Limb (tissue), 2 donors: ENCODE data around the gene TNFSF9.
"Not testable (repeated sequence)": the region's sequence is repeated elsewhere in the genome, so short reads cannot be mapped to it uniquely, and the experiment has no call there.

ENCODE experiments used
- DNase-seq, 2 donors: peaks; one replicate each; pipeline ENCODE4 v3.0.0-alpha.2; 2016; ENCODE audit errors: extremely low spot score in 2 of 2

Gene TNFSF9

GRCh38 chr19:6508028-6508771 is 22.6 kb upstream of the TNFSF9 start:
- DNase-seq: not testable (repeated sequence)

- no peak for DNase-seq
Measured at GRCh38 chr19:6509118-6509971, 21.5 kb upstream of the TNFSF9 start.

GRCh38 chr19:6510618-6511017 is 20.2 kb upstream of the TNFSF9 start:
- no peak for DNase-seq

- no peak for DNase-seq
Measured at GRCh38 chr19:6514089-6514488, 16.7 kb upstream of the TNFSF9 start.

GRCh38 chr19:6514926-6515544 is 15.8 kb upstream of the TNFSF9 start:
- DNase-seq: no peak

- DNase-seq: peak; percentile 82 to 86
Measured at GRCh38 chr19:6516018-6516658, 14.7 kb upstream of the TNFSF9 start.

GRCh38 chr19:6516659-6517291 is 14.1 kb upstream of the TNFSF9 start:
- DNase-seq: peak; percentile 72 to 90

GRCh38 chr19:6518145-6518911 is 12.5 kb upstream of the TNFSF9 start:
- DNase-seq: no peak

- DNase-seq: no peak
Measured at GRCh38 chr19:6519289-6519688, 11.5 kb upstream of the TNFSF9 start.

- no peak for DNase-seq
Measured at GRCh38 chr19:6521718-6522646, 8.8 kb upstream of the TNFSF9 start.

- no peak for DNase-seq
Measured at GRCh38 chr19:6522712-6523111, 8.1 kb upstream of the TNFSF9 start.

GRCh38 chr19:6524311-6524710 is 6.5 kb upstream of the TNFSF9 start:
- DNase-seq: no peak

GRCh38 chr19:6527893-6528543 is 2.8 kb upstream of the TNFSF9 start:
- DNase-seq: no peak

GRCh38 chr19:6528544-6529121 is 2.2 kb upstream of the TNFSF9 start:
- DNase-seq: peak; percentile 37 to 39

GRCh38 chr19:6529351-6529750 is 1.5 kb upstream of the TNFSF9 start:
- DNase-seq: no peak

GRCh38 chr19:6529937-6530385 is 865 bp upstream of the TNFSF9 start:
- DNase-seq: no peak

GRCh38 chr19:6531163-6531955 is 533 bp downstream of the TNFSF9 start:
- DNase-seq: no peak

GRCh38 chr19:6531956-6532243 is 1.1 kb downstream of the TNFSF9 start:
- DNase-seq: no peak
